Neural progenitor cell (in vitro differentiated cells): Measurements from ENCODE around the gene PRF1. TPM values are rescaled to one million over a fixed set of nuclear protein-coding genes. Genes with fewer than 3 reads are reported as not detected.

Source experiments
- DNase-seq: peaks from one replicate; pipeline ENCODE4 v3.0.0-alpha.2; 2016; ENCODE audit warnings: low spot score
- H2AFZ ChIP-seq: fragments of 200-600 bp; sonication (generic); replicated peaks from 2 replicates; pipeline ENCODE4 v1.6.1; 2016; ENCODE audit warnings: antibody characterized with exemption
- H3F3A ChIP-seq: fragments of 200-600 bp; sonication (generic); 2 replicates; pipeline ENCODE4 v1.6.1; 2016; ENCODE audit warnings: antibody characterized with exemption, low read depth
- H3K27ac ChIP-seq: fragments of 200-600 bp; sonication (generic); 2 replicates; pipeline ENCODE4 v1.5.1; 2016; ENCODE audit warnings: mild to moderate bottlenecking
- H3K27me3 ChIP-seq: fragments of 200-600 bp; sonication (generic); 2 replicates; pipeline ENCODE4 v1.6.1; 2016; ENCODE audit warnings: mild to moderate bottlenecking, moderate library complexity
- H3K36me3 ChIP-seq: fragments of 200-600 bp; sonication (generic); 2 replicates; pipeline ENCODE4 v1.5.1; 2016
- H3K4me1 ChIP-seq: fragments of 200-600 bp; sonication (generic); 2 replicates; pipeline ENCODE4 v1.6.1; 2016; ENCODE audit warnings: mixed run types
- H3K4me2 ChIP-seq: fragments of 200-600 bp; sonication (generic); 2 replicates; pipeline ENCODE4 v1.6.1; 2016
- H3K4me3 ChIP-seq: fragments of 200-600 bp; sonication (generic); 2 replicates; pipeline ENCODE4 v1.5.1; 2016
- H3K79me2 ChIP-seq: fragments of 200-600 bp; sonication (generic); 2 replicates; pipeline ENCODE4 v1.6.1; 2016; ENCODE audit warnings: low read depth
- H3K9ac ChIP-seq: fragments of 200-600 bp; sonication (generic); 2 replicates; pipeline ENCODE4 v1.6.1; 2016
- H3K9me3 ChIP-seq: fragments of 200-600 bp; sonication (generic); 2 replicates; pipeline ENCODE4 v1.5.1; 2016; ENCODE audit warnings: low read depth
- H4K20me1 ChIP-seq: fragments of 200-600 bp; sonication (generic); 2 replicates; pipeline ENCODE4 v1.6.1; 2016; ENCODE audit warnings: low read depth
- H3K27ac Mint-ChIP-seq: 3 replicates; pipeline ENCODE4 v1.8.0; 2021; ENCODE audit warnings: mixed read lengths
- H3K27me3 Mint-ChIP-seq: 2 replicates; pipeline ENCODE4 v1.8.0; 2022; ENCODE audit warnings: low read depth, mild to moderate bottlenecking, inconsistent platforms, moderate library complexity, mixed read lengths; ENCODE audit not compliant: insufficient read depth
- H3K36me3 Mint-ChIP-seq: 3 replicates; pipeline ENCODE4 v1.8.0; 2021; ENCODE audit warnings: mixed read lengths
- H3K4me1 Mint-ChIP-seq: 3 replicates; pipeline ENCODE4 v1.8.0; 2021; ENCODE audit warnings: mixed read lengths
- H3K4me3 Mint-ChIP-seq: 3 replicates; pipeline ENCODE4 v1.8.0; 2021; ENCODE audit warnings: mild to moderate bottlenecking, moderate library complexity, mixed read lengths
- H3K9me3 Mint-ChIP-seq: 3 replicates; pipeline ENCODE4 v1.8.0; 2020; ENCODE audit warnings: mixed read lengths
- CTCF ChIP-seq: fragments of 200-600 bp; sonication (generic); IDR thresholded peaks from 2 replicates; pipeline ENCODE4 v1.5.1; 2017; ENCODE audit warnings: antibody characterized with exemption, mild to moderate bottlenecking
- EZH2 ChIP-seq: fragments of 200-600 bp; sonication (generic); IDR thresholded peaks from 2 replicates; pipeline ENCODE4 v1.6.1; 2017; ENCODE audit warnings: antibody characterized with exemption, mild to moderate bottlenecking, moderate library complexity
- EZH2phosphoT487 ChIP-seq: fragments of 200-600 bp; sonication (generic); IDR thresholded peaks from 2 replicates; pipeline ENCODE4 v1.6.1; 2017; ENCODE audit warnings: antibody characterized with exemption
- total RNA-seq: library from RNA; depleted of rRNA; stranded (reverse); fragments of >200 nt; gene quantifications from 2 replicates; pipeline ENCODE4 v1.2.3, GENCODE V29; 2015; ENCODE audit warnings: low replicate concordance

The PRF1 gene
- total RNA-seq, 1 donor from 2014 or later = not detected

GRCh38 chr10:70571236-70571635, 31.3 kb downstream of the PRF1 start:
- H3K27ac Mint-ChIP-seq = no peak overlapping the region
- Histone ChIP-seq H3K27me3 (no peaks in the 10 kb centered on the region), H3K9ac (no peak overlapping the region), H3K9me3 (no peaks in the 10 kb centered on the region), H3K27ac (no peak overlapping the region), H3K79me2 (no peaks in the 10 kb centered on the region), H3K4me1 (no peaks in the 10 kb centered on the region), H3K4me2 (no peak overlapping the region), H4K20me1 (no peaks in the 10 kb centered on the region), H3F3A (no peaks in the 10 kb centered on the region), H3K4me3 (no peak overlapping the region), H3K36me3 (no peaks in the 10 kb centered on the region), H2AFZ (no peak overlapping the region)
- no peaks in the 10 kb centered on the region for H3K36me3 Mint-ChIP-seq
- DNase-seq = no peak
- H3K9me3 Mint-ChIP-seq = no peaks in the 10 kb centered on the region
- no peak overlapping the region for H3K4me3 Mint-ChIP-seq
- peaks cover 8% of the 10 kb centered on the region for H3K4me1 Mint-ChIP-seq
- H3K27me3 Mint-ChIP-seq = peaks cover 2% of the 10 kb centered on the region
- no peak for TF ChIP-seq CTCF
- no peak for TF ChIP-seq EZH2
- TF ChIP-seq EZH2phosphoT487 = no peak

- Mint-ChIP-seq H3K27ac (no peak overlapping the region), H3K4me3 (no peak overlapping the region), H3K27me3 (peaks cover 3% of the 10 kb centered on the region), H3K9me3 (no peaks in the 10 kb centered on the region), H3K4me1 (peaks cover 3% of the 10 kb centered on the region), H3K36me3 (no peaks in the 10 kb centered on the region)
- no peaks in the 10 kb centered on the region for H3K27me3 ChIP-seq
- no peaks in the 10 kb centered on the region for H4K20me1 ChIP-seq
- no peak overlapping the region for H3K9ac ChIP-seq
- H3K4me2 ChIP-seq = no peak overlapping the region
- H2AFZ ChIP-seq = no peak overlapping the region
- no peaks in the 10 kb centered on the region for H3K4me1 ChIP-seq
- no peaks in the 10 kb centered on the region for H3K36me3 ChIP-seq
- H3K9me3 ChIP-seq = no peaks in the 10 kb centered on the region
- H3K79me2 ChIP-seq = no peaks in the 10 kb centered on the region
- no peaks in the 10 kb centered on the region for H3F3A ChIP-seq
- no peak for DNase-seq
- no peak overlapping the region for H3K27ac ChIP-seq
- TF ChIP-seq CTCF = no peak
- no peak for TF ChIP-seq EZH2phosphoT487
- no peak for TF ChIP-seq EZH2
- no peak overlapping the region for H3K4me3 ChIP-seq
Measured at GRCh38 chr10:70568781-70569495, 33.6 kb downstream of the PRF1 start.

DNA sequence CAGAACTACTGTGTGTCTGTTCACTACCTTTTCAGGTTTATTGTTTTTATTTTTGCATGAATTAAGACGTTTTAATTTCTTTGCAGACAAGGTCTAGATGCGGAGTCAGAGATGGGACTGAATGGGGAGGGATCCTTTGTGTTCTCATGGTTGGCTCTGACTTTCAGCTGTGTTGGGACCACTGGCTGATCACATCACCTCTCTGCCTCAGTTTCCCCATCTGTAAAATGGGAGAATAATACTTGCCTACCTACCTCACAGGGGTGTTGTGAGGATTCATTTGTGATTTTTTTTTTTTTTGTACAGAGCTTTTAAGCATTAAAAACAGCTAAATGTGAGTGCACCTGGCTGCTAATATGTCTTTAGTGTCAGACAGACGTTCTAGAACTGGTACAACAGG, 34.4 kb downstream of the PRF1 start:
- Histone ChIP-seq H3K36me3 (no peaks in the 10 kb centered on the region), H3K79me2 (no peaks in the 10 kb centered on the region), H3K9ac (no peak overlapping the region), H3K4me3 (no peak overlapping the region), H3K27ac (no peak overlapping the region), H3K4me1 (no peaks in the 10 kb centered on the region), H3F3A (no peaks in the 10 kb centered on the region), H3K9me3 (no peaks in the 10 kb centered on the region), H2AFZ (no peak overlapping the region), H3K27me3 (no peaks in the 10 kb centered on the region), H3K4me2 (no peak overlapping the region), H4K20me1 (no peaks in the 10 kb centered on the region)
- Mint-ChIP-seq H3K27ac (no peak overlapping the region), H3K36me3 (no peaks in the 10 kb centered on the region), H3K27me3 (peaks cover 3% of the 10 kb centered on the region), H3K4me1 (peaks cover 7% of the 10 kb centered on the region), H3K4me3 (no peak overlapping the region), H3K9me3 (no peaks in the 10 kb centered on the region)
- TF ChIP-seq EZH2 (no peak), EZH2phosphoT487 (no peak), CTCF (no peak)
- DNase-seq = no peak
